HG03039 (cell line): ENCODE measurements around the gene NPW.

ENCODE experiments used
- ATAC-seq: cut with Tn5 transposase; IDR thresholded peaks from one replicate; pipeline ENCODE4 v1.9.1; 2021; ENCODE audit warnings: mild to moderate bottlenecking, moderate library complexity; ENCODE audit not compliant: unreplicated experiment

The NPW gene

DNA sequence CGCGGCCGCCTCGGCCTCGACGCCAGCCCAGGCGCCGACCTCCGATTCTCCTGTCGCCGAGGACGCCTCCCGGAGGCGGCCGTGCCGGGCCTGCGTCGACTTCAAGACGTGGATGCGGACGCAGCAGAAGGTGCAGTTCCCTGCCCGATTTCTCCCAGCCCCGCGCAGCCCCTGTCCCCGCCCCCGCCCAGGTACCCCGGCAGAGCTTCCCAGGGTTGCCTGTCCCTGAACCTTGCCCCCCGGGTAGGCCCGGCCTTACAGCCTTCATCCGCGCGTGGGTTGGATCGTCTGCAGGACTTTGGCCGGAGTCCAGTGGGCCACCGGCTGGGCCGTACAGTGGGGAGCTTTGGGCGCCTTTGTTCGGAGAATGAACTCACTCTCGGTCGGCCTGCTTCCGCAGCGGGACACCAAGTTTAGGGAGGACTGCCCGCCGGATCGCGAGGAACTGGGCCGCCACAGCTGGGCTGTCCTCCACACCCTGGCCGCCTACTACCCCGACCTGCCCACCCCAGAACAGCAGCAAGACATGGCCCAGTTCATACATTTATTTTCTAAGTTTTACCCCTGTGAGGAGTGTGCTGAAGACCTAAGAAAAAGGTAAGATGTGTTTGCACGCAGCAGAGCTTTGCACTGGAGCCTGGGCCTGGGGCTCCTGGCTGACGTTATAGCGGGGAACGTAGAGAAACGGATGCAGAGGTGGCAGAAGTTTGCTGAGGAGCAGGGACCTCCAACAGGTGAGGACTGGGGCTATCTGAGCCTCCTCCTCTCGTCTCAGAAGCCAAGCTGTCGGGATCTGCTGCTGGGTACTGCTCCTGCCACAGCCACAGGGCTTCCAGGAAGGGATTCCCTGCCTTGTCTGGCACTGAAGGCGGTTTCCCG, 35.0 kb upstream of the NPW start:
- ATAC-seq: no peak

DNA sequence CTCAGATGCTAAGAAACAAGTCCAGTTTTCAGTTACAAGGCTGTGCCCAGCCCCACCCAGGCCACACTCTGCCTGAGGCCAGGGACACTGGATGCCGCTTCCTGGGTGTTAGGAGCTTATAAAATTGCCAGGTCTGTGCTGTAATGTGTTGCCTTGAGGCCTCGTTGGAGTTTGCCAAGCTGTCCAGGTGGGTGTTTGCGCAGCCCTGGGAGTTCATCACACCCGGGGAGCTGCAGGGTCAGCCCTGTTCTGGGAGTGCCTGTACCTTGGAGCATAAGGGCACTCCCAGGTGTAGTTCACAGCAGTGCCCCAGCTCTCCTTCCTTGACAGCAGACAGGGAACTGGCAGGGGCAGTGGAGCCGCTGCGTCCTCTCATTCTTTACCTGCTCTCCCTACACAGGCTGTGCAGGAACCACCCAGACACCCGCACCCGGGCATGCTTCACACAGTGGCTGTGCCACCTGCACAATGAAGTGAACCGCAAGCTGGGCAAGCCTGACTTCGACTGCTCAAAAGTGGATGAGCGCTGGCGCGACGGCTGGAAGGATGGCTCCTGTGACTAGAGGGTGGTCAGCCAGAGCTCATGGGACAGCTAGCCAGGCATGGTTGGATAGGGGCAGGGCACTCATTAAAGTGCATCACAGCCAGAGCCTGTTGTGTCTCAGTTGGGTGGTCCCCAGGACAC, 34.0 kb upstream of the NPW start:
- ATAC-seq: no peak

DNA sequence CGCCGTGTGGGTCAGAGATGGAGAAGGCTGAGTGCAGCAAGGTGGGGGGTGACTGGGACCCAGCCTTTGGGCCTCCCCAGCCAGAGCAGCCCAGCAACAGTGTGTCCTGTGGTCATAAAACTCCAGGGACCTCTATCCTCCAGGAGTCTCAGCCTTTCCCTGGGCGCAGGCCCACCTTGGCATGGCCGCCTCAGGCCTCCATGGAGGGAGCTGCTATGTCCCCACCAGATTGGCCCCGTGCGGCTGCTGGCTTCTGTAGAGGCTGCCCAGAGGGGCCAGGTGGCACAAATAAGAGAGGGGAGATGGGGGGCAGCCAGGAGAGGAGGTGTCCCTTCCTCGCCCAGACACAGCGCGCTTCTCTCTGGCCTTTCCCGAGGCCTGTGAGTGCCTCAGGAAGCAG, 32.4 kb upstream of the NPW start:
- no peak for ATAC-seq

DNA sequence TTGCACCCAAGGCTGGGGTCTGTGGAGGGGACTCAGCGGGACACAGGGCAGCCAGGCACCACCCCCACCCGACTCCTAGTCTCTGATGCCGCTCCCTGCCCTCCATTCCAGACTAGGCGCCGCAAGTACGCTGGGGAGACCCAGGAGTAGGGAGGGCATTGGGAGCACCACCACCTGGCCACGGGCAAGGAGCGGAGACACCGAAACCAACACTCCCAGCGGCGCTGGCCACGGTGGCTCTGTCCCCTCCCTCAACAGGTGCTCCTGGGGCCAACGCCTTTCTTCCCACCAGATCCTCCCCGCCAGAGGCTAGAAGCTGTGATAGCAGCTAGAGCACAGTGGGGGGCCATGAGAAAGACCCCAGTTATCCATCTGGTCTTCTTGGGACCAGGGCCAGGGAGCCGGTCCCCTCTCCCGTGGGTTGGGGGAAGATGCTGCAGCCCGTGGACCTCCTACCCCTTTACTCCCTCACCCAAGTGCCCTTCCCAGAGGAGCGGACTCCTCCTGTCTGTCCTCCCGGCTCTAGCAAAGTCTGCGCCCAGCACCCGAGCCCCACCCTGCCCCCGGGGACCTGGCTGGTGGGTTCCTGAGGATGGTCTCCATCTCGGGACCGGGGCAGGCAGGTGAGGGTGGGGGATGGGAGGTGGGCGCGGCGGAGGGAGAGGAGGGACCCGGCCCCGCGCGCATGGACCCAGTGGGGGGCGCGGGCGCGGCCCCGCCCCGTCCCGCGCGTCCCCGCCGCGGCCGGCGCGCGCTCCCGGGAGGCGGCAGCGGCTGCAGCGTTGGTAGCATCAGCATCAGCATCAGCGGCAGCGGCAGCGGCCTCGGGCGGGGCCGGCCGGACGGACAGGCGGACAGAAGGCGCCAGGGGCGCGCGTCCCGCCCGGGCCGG, 30.1 kb upstream of the NPW start, which contains the start of gene SYNGR3:
SYNGR3 (plus strand) TSS at position 762 of the 892 bp plus-strand sequence. CDS start 133 bp downstream, outside the sequence.
- no peak for ATAC-seq

DNA sequence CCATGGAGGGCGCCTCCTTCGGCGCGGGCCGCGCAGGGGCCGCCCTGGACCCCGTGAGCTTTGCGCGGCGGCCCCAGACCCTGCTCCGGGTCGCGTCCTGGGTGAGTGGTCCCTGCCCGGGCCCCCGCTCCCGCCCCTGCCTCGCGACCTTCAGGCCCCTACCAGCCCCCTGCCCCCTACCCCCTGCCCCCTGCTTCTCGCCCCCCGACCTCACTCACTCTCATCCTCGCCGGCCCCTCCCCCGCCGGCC, 29.6 kb upstream of the NPW start:
- no peak for ATAC-seq

DNA sequence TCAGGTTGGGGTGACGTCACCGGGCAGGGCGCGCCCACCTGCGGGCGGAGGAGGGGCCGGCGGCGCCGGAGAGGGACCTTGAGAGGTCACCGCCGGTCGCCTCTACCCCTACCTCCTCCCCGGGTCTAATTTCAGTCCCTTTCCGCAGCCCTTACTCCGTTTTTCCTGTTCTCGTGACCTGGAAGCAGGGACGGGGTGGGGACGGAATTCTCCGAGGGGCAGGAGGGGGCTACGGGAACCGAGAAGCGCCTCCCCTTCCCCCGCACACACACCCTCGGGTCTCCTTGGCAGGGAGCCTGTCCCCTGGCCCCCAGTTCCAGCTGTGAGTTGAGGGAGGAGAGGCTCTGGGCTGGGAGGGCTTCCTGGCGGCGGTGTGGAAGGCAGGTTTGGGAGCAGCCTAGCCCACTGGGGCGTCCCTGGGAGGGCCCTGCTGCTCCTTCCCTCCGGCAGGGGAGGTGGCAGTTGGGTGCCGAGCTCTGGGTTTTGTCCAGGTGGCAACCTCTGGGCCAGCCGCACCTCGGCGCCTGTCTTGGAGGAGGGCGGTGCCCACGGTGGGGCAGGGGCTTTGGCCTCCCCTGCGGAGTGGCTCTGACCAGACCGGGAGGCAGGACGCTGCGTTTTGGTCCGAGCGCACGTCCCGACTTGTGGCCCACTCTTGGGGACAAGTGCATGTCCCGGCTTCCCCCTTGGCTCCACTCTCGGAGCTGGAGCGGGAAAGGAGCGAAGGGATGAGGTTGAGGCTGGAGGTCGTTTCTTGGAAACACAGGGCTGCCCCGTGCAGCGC, 29.0 kb upstream of the NPW start:
- ATAC-seq: no peak

DNA sequence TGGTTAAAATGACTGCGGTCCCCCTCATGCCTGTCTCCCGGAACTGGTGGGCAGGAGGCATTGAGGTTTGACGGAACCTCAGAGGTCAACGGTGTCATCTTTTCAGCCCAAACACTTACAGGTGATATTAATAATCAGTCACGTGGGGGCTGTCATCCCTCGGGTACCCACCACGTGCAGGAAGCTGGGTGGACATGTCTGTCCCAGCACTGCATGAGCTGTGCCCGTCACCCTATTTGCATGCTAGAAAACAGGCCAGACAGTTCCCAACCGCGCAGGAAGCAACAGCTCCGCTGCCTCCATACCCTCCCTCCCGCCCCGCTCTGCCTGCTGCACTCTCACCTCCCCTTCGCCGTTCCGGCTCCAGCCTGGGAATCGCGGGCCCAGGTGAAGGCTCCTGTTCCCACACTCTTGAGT, 28.4 kb upstream of the NPW start:
- no peak for ATAC-seq

DNA sequence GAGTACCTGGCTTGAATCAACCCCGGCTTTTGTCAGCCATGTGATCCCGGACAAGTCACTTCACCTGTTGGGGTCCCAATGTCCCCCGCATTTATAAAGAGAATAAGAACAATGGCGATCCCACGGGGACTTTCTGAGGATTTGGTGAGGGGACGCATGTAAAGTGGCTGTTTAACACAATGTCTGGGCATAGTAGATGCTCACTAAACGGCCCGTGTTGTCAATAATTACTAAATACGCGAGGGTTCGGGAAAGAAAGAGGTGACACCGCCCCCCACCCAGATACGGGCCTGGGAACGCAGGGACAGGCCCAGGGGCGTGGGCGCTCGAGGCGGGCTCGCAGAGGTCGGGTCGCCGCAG, 28.0 kb upstream of the NPW start:
- ATAC-seq: no peak

DNA sequence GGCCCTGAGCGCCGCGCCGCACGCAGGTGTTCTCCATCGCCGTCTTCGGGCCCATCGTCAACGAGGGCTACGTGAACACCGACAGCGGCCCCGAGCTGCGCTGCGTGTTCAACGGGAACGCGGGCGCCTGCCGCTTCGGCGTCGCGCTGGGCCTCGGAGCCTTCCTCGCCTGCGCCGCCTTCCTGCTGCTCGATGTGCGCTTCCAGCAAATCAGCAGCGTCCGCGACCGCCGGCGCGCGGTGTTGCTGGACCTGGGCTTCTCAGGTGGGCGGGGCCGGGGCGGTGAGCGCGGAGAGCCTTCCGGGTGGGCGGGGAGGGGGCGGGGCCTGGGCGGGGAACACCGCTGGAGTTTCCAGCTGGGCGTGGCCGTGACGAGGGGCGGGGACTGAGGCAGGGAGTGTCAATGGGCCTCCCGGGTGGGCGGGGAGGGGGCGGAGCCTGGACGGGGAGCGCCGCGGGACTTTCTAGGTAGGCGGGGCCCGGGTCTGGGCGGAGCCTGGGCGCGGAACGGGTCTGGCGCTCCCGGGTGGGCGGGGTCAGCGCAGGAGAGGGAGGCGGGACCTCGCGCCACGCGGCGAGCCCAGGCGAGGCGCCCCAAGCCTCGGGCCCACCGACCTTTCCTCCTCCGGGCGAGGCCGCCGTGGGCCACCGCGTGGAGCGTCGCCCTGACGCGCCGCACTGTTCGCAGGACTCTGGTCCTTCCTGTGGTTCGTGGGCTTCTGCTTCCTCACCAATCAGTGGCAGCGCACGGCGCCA, 27.5 kb upstream of the NPW start:
- peak; percentile 42 for ATAC-seq

DNA sequence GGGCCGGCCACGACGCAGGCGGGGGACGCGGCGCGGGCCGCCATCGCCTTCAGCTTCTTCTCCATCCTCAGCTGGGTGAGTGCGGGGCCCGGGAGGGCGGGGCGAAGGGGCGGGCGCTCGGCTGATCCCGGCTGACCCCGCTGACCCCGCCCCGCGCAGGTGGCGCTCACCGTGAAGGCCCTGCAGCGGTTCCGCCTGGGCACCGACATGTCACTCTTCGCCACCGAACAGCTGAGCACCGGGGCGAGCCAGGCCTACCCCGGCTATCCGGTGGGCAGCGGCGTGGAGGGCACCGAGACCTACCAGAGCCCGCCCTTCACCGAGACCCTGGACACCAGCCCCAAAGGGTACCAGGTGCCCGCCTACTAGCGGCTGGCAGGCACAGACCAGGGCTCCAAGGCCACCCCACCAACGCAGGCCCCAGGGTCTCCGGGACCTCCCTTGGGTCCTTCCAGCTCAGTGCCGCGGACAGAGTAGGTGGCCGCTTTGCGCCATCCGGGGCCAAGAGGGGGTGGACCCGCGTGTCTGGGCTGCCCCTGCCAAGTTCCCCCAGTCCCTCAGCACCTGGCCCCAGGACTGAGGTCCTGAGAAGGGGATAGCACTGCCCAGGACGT, 26.8 kb upstream of the NPW start:
- ATAC-seq: no peak

DNA sequence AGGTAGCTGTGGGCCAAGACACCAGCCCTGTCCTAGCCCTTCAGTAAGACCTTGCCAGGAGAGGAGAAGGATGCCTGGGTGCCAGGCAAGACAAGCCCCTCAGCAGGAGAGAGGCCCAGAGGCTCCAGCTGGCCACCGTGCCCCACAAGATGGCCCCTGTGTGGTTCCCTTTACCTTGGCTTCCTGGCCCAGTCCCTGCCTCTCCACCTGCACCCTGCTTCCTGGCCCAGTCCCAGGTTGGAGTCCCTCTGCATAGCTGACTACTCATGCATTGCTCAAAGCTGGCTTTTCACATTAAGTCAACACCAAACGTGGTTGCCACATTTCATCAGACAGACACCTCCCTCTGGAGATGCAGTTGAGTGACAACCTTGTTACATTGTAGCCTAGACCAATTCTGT, 25.9 kb upstream of the NPW start:
- ATAC-seq: no peak

DNA sequence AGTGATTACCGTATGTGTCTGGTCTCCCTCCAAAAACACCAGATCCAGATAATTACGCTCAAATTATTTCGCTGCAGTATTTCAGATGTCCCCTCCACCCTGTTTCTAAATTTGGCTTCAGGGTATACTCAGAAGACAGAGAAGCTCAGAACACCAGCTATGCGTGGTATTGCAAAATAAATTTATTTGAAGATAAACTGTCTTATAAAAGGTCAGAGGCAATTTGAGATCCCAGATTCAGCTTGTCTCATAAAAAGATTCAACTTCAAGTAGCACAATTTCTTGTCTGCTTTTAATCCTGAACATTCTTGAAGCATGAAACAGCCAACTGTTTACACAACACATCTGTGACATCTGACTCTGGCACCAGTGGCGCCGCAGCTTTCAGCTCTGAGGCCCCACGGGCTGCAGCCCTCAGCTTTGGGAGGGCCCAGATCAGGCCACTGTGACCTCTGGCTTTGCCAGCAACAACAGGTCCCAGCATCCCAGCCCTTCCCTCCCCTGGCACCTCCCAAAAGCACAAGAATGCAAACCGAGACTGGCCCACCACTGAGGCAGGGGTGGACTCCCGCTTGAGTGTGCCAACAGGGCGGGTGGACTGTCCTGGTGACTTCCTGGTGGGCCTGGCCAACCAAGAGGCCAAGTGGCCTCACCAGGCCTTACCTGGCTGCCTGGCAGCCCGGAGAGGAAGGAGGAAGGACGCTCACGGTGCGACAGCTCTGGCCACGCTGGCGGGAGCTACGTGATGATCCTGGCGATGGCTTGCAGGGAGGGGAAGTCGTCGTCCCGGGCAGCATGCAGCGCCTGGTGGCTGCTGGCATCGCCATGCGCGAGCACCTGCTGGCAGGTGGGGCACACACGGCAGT, 21.9 kb upstream of the NPW start:
- ATAC-seq: no peak

DNA sequence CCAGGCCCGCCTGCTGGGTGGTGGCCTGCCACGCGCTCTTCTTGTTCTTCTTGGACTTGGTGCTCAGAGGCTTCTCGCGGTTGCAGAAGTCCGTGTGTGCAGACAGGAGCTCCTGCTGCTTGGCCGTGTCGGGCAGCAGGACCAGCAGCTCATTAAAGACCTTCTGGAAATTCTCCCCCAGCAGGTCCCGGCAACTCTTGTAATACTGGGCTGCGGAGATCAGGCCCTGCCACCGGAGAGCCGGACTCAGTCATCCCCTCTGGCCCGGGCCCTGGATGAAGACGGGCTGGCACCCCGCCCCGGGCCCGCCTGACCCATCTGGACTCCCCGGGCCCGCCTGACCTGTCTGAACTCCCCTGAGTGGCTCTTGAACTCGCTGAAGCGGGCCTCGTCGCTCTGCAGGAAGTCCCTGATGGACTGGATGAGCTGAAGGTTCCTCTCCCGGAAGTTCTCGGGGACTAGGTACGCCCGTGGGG, 21.2 kb upstream of the NPW start:
- ATAC-seq: no peak

DNA sequence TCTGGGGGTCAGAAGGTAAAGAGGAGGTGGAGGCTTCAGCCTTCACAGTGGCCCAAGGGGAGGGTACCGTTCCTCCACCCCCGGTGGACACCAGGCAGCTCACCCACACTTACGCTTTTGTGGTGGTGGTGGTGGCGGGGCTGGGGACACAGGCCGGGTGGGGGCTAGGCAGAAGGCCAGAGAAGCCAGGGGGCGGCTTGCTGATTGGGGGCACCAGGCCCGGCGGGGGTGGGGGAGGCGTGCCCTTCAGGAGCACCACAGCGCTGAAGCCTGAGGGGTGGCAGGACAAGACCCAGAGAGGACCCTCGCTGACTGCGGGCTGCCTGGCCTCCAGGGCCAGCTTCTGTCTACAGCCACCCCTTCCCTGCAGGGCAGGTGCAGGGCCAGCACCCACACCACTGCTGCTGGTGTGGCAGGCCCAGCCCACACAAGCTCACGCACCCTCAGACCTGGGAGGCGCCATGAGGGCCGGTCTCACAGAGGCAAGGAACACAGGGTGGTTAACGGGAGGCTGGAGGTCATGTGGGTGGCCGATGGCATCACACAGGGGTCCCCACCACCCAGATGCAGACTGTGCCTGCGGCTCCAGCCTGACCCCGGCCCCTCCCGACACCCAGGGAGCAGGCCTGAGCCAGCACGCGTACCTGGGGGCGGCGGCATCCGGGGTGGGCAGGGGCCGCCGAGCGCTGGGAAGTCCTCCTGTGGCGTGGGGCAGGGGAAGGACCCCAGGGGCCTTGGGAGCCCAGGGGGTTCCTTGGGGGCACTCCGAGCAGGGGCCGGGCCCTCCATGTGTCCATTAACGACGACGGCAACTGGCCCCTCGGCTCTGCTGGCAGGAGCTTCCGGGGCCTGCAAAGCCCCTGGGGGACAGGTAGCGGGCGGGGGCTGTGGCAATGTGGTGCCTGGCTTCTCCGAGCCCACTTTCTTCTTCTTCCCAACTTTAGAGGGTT, 20.5 kb upstream of the NPW start:
- no peak for ATAC-seq

DNA sequence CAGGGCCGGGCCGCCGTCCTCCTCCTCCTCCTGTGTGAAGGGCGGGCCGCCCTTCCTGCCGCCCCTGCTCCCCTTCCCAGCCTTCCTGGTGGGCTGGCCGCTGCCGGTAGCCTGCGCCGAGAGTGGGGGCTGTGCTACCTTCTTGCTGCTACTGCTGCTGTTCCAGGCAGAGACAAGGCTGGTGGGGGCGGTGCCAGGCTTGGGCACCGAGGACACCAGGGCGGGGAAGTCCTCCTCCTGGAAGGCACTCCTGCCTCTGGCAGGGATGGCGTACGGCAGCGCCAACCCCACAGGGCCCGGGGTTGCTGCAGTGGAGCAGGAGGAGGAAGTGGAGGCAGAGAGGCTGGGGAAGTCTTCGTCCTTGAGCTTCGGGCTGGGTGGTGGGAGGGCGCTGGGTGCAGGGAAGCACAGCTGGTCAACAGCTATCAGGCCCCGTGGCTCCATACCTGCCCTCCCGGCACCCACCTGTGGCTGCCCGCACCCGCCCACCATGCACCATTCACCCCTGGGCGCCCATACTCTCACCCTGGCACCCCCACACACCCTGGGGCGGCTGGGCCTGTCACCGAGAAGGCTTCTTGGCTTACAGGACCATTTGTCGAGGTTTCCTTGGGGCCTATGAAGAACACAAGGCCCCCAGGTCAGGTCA, 19.6 kb upstream of the NPW start:
- ATAC-seq: no peak

DNA sequence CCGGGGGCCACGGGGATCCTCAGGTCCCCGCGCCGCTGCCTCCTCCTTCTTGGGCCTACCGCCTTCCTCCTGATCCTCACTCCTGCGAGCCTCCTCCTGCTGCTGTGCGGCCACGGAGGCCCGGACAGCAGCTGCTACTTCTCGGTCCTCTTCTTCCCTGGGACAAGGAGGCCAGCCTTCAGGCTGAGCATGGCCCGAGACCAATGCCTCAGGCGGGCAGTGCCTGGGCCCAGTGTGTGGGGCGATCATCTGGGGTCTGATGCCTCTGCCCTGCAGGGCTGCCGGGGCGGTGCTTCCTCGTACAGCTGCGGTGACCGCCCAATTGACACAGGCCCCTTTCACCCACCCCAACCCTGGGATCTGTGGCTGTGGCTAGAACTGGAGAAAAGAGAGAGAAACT, 18.6 kb upstream of the NPW start:
- no peak for ATAC-seq
